ENCODE data around the gene LITAF.
"Not testable (repeated sequence)": the region's sequence is repeated elsewhere in the genome, so short reads cannot be mapped to it uniquely, and the experiment has no call there.

LITAF gene

GRCh38 chr16:11580451-11581086 is 6.2 kb downstream of the LITAF start:
- Histone ChIP-seq H3K4me1 (ENCODE audit: insufficient read depth, low read length, poor library complexity, severe bottlenecking) (peaks cover 40% of the 10 kb centered on the region), H3K9me3 (ENCODE audit: insufficient read depth, low read depth, low read length) (no peaks in the 10 kb centered on the region), H3K79me2 (ENCODE audit: insufficient read depth, low read length) (peaks cover 12% of the 10 kb centered on the region; the same call in 1 of the 2 replicates), H3K9me2 (replicated peaks; ENCODE audit: low read depth, low read length) (no peaks in the 10 kb centered on the region), H3F3A (ENCODE audit: low read depth) (no peaks in the 10 kb centered on the region), H3K4me3 (ENCODE audit: low read length, poor library complexity, severe bottlenecking) (no peak overlapping the region), H3K27me3 (ENCODE audit: insufficient read depth, low read length, poor library complexity, severe bottlenecking) (no peaks in the 10 kb centered on the region), H3K36me3 (ENCODE audit: insufficient read depth, low read length) (no peaks in the 10 kb centered on the region), H3K9ac (ENCODE audit: low read depth, low read length, poor library complexity, severe bottlenecking) (no peak overlapping the region), H4K20me1 (ENCODE audit: insufficient read depth, low read length, poor library complexity, severe bottlenecking) (no peaks in the 10 kb centered on the region), H3K4me2 (ENCODE audit: low read depth, low read length, poor library complexity, severe bottlenecking) (no peak overlapping the region), H2AFZ (ENCODE audit: low read length) (no peak overlapping the region)
- TF ChIP-seq EZH2phosphoT487 (IDR thresholded peaks at IDR 0.05; ENCODE audit: borderline replicate concordance) = no peak
- no peak for TF ChIP-seq CTCF (conservative IDR thresholded peaks at IDR 0.05; ENCODE audit: low read length)

DNA sequence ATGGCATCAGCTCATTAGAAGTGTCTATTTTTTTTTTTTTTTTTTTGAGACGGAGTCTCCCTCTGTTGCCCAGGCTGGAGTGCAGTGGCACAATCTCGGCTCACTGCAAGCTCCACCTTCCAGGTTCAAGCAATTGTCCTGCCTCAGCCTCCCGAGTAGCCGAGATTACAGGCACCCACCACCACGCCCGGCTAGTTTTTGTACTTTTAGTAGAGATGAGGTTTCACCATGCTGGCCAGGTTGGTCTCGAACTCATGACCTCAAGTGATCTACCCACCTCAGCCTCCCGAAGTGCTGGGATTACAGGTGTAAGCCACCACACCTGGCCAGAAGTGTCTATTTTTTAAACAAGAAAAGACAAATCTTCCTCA is 9.4 kb downstream of the LITAF start:
- H3K9me3 ChIP-seq (ENCODE audit: insufficient read depth, low read depth, low read length); H3K79me2 ChIP-seq (ENCODE audit: insufficient read depth, low read length); H2AFZ ChIP-seq (ENCODE audit: low read length); H4K20me1 ChIP-seq (ENCODE audit: insufficient read depth, low read length, poor library complexity, severe bottlenecking); H3K4me3 ChIP-seq (ENCODE audit: low read length, poor library complexity, severe bottlenecking); H3K9me2 ChIP-seq (replicated peaks; ENCODE audit: low read depth, low read length); H3K9ac ChIP-seq (ENCODE audit: low read depth, low read length, poor library complexity, severe bottlenecking); H3F3A ChIP-seq (ENCODE audit: low read depth); H3K36me3 ChIP-seq (ENCODE audit: insufficient read depth, low read length); H3K27me3 ChIP-seq (ENCODE audit: insufficient read depth, low read length, poor library complexity, severe bottlenecking): not testable (repeated sequence)
- H3K4me1 ChIP-seq (ENCODE audit: insufficient read depth, low read length, poor library complexity, severe bottlenecking) = peaks cover 13% of the 10 kb centered on the region
- peak overlapping the region; percentile 53 for H3K4me2 ChIP-seq (ENCODE audit: low read depth, low read length, poor library complexity, severe bottlenecking)

GRCh38 chr16:11576427-11577289 is 10.1 kb downstream of the LITAF start:
- Histone ChIP-seq H3K79me2 (ENCODE audit: insufficient read depth, low read length) (no peaks in the 10 kb centered on the region), H3K9me3 (ENCODE audit: insufficient read depth, low read depth, low read length) (no peaks in the 10 kb centered on the region), H2AFZ (ENCODE audit: low read length) (no peak overlapping the region), H3K9me2 (replicated peaks; ENCODE audit: low read depth, low read length) (no peaks in the 10 kb centered on the region), H3K36me3 (ENCODE audit: insufficient read depth, low read length) (no peaks in the 10 kb centered on the region), H4K20me1 (ENCODE audit: insufficient read depth, low read length, poor library complexity, severe bottlenecking) (no peaks in the 10 kb centered on the region), H3K4me2 (ENCODE audit: low read depth, low read length, poor library complexity, severe bottlenecking) (peak overlapping the region; percentile 53), H3K4me3 (ENCODE audit: low read length, poor library complexity, severe bottlenecking) (no peak overlapping the region), H3F3A (ENCODE audit: low read depth) (no peaks in the 10 kb centered on the region), H3K9ac (ENCODE audit: low read depth, low read length, poor library complexity, severe bottlenecking) (no peak overlapping the region), H3K4me1 (ENCODE audit: insufficient read depth, low read length, poor library complexity, severe bottlenecking) (peaks cover 7% of the 10 kb centered on the region), H3K27me3 (ENCODE audit: insufficient read depth, low read length, poor library complexity, severe bottlenecking) (no peaks in the 10 kb centered on the region)
- TF ChIP-seq EZH2phosphoT487 (IDR thresholded peaks at IDR 0.05; ENCODE audit: borderline replicate concordance) (no peak), CTCF (conservative IDR thresholded peaks at IDR 0.05; ENCODE audit: low read length) (no peak)

Data from Loucy (cell line).